Lower lobe of right lung (tissue), 2 donors: ENCODE data around the gene SZRD1. TPM values are rescaled to one million over a fixed set of nuclear protein-coding genes. Genes with fewer than 3 reads are reported as not detected.
A peak's percentile ranks its signal among the peaks of the same experiment; 100 is the strongest.

Experiments
- ATAC-seq, 2 donors: fragments of 200-7000 bp; cut with Tn5 transposase; one replicate each; pipeline ENCODE4 v1.9.1; 2020 to 2022; ENCODE audit warnings: mild to moderate bottlenecking in 2 of 2, moderate library complexity in 2 of 2
- DNase-seq: peaks from one replicate; pipeline ENCODE4 v3.0.0-alpha.2; 2020
- H3K27ac ChIP-seq: fragments of 200-600 bp; one replicate; pipeline ENCODE4 v1.8.0; 2022
- H3K27me3 ChIP-seq: fragments of 200-600 bp; one replicate; pipeline ENCODE4 v1.8.0; 2022; ENCODE audit warnings: low read depth
- H3K36me3 ChIP-seq: fragments of 200-600 bp; one replicate; pipeline ENCODE4 v1.8.0; 2022; ENCODE audit warnings: mild to moderate bottlenecking
- H3K4me1 ChIP-seq: fragments of 200-600 bp; one replicate; pipeline ENCODE4 v1.8.0; 2022
- H3K4me3 ChIP-seq: fragments of 200-600 bp; one replicate; pipeline ENCODE4 v1.8.0; 2022; ENCODE audit warnings: mild to moderate bottlenecking
- H3K9me3 ChIP-seq: fragments of 200-600 bp; one replicate; pipeline ENCODE4 v1.8.0; 2022
- intact Hi-C: fragments of 100-400 bp; cut with DNase I; formaldehyde crosslinking; loops from one replicate; pipeline ENCODE4 v1.11.0; 2022
- total RNA-seq: library from RNA; stranded (reverse); fragmentation: NEBNext Ultra II Directional; extraction: Animal tissue kit (Norgen Biotek cat#: 25700); gene quantifications from one replicate; pipeline ENCODE4 v1.2.1, GENCODE V29; 2021
- TF ChIP-seq, protein P1 (sequence below): fragments of 200-600 bp; IDR thresholded peaks from one replicate; pipeline ENCODE4 v1.8.0; 2022; ENCODE audit warnings: antibody characterized with exemption, mild to moderate bottlenecking
- donor health status: DM: no; HTN: yes; CAD: no; lungs with severe emphysema.

Gene SZRD1
- total RNA-seq, 1 donor from 2014 or later, result 111 TPM

DNA sequence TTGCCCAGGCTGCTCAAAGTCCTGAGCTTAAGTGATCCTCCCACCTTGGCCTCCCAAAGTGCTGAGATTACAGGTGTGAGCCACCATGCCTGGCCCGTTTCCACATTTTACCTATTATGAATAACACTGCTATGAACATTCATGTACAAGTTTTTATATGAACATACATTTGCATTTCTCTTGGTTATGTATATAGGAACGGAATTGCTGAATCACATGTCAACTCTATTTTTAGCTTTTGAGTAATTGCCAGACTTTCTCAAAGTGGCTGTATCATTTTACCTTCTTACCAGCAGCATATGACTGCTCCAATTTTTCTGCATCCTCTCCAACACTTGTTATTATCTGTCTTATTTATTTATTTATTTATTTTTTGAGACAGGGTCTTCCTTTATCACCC lies 67.5 kb downstream of the SZRD1 start:
- Histone ChIP-seq H3K27me3 (no peaks in the 10 kb centered on the region), H3K4me3 (no peak overlapping the region), H3K4me1 (peaks cover 8% of the 10 kb centered on the region), H3K36me3 (no peaks in the 10 kb centered on the region), H3K27ac (no peak overlapping the region), H3K9me3 (no peaks in the 10 kb centered on the region)
- TF ChIP-seq, protein P1, sequence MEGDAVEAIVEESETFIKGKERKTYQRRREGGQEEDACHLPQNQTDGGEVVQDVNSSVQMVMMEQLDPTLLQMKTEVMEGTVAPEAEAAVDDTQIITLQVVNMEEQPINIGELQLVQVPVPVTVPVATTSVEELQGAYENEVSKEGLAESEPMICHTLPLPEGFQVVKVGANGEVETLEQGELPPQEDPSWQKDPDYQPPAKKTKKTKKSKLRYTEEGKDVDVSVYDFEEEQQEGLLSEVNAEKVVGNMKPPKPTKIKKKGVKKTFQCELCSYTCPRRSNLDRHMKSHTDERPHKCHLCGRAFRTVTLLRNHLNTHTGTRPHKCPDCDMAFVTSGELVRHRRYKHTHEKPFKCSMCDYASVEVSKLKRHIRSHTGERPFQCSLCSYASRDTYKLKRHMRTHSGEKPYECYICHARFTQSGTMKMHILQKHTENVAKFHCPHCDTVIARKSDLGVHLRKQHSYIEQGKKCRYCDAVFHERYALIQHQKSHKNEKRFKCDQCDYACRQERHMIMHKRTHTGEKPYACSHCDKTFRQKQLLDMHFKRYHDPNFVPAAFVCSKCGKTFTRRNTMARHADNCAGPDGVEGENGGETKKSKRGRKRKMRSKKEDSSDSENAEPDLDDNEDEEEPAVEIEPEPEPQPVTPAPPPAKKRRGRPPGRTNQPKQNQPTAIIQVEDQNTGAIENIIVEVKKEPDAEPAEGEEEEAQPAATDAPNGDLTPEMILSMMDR, result no peak
- DNase-seq, result no peak
- ATAC-seq, result no peak
- intact Hi-C loops, result no loop called here

GRCh38 chr1:16436946-16437474 lies 70.0 kb downstream of the SZRD1 start, which contains the start of gene SPATA21:
SPATA21 (minus strand) TSS chr1:16437424; CDS start chr1:16431371, 6,053 bp downstream.
- Histone ChIP-seq H3K9me3 (no peaks in the 10 kb centered on the region), H3K36me3 (no peaks in the 10 kb centered on the region), H3K27ac (no peak within 1 kb of the TSS), H3K4me1 (peaks cover 22% of the 10 kb centered on the region), H3K27me3 (no peaks in the 10 kb centered on the region), H3K4me3 (no peak within 1 kb of the TSS)
- intact Hi-C loops, result no loop called here
- TF ChIP-seq, protein P1, result no peak
- DNase-seq (no peak), ATAC-seq (no peak)

DNA sequence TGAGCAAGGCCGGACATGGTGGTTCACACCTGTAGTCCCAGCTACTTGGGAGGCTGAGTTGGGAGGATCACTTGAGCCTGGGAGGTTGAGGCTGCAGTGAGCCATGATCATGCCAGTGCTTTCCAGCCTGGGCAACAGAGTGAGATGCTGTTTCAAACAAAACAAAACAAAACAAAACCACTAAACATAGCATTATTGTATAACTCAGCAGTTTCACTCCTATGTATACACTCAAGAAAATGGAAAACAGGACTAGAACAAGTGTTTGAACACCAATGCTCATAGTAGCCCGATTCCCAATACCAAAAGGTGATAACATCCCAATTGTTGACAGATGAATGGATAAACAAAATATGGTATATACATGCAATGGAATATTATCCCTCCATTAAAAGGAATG lies 71.5 kb downstream of the SZRD1 start:
- no peak overlapping the region for H3K4me3 ChIP-seq
- peaks cover 12% of the 10 kb centered on the region for H3K36me3 ChIP-seq
- H3K9me3 ChIP-seq, result no peaks in the 10 kb centered on the region
- peaks cover 30% of the 10 kb centered on the region for H3K4me1 ChIP-seq
- DNase-seq (no peak), ATAC-seq (no peak)
- TF ChIP-seq, protein P1, result no peak
- no peaks in the 10 kb centered on the region for H3K27me3 ChIP-seq
- no peak overlapping the region for H3K27ac ChIP-seq
- intact Hi-C loops, result no loop called here

DNA sequence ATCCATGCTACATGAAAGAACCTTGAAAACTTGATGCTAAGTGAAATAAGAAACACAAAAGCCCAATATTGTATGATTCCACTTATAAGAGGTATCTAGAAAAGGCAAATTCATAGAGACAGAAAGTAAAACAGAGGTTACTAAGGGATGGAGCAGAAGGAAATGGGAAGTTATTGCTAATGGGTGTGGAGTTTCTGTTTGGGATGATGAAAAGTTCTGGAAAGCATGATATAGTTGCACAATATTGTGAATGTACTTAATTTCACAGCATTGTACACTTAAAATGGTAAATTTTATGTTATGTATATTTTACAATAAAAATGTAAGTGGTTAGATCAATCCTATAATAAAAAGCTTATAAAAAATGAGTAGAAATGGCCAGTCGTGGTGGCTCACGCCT lies 71.9 kb downstream of the SZRD1 start:
- H3K4me1 ChIP-seq, result peaks cover 34% of the 10 kb centered on the region
- H3K27ac ChIP-seq, result no peak overlapping the region
- ATAC-seq (no peak), DNase-seq (no peak)
- no peaks in the 10 kb centered on the region for H3K9me3 ChIP-seq
- peaks cover 16% of the 10 kb centered on the region for H3K36me3 ChIP-seq
- H3K27me3 ChIP-seq, result no peaks in the 10 kb centered on the region
- TF ChIP-seq, protein P1, result no peak
- H3K4me3 ChIP-seq, result no peak overlapping the region
- intact Hi-C loops, result no loop called here

DNA sequence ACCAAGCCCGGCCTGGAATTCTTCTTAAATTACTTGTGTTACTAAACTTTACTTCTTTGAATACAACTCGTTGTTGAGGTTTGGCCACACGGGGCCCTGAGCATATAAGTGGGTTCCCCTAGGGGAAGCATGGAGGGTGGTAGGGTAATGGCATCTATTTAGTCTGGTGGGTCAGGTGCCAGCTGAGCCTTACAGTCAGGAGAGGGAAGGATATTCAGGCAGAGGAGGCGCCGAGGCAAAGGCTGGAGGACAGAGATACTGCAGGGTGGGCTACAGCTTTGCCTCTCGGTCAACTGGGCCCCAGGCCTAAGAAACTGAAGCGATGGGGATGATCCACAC lies 73.1 kb downstream of the SZRD1 start:
- ATAC-seq, result peak in 1 of 2 donors; percentile 9
- no peak for DNase-seq
- Histone ChIP-seq H3K4me3 (peak overlapping the region; percentile 100), H3K9me3 (no peaks in the 10 kb centered on the region), H3K36me3 (peaks cover 27% of the 10 kb centered on the region), H3K27me3 (no peaks in the 10 kb centered on the region), H3K27ac (peak overlapping the region; percentile 89), H3K4me1 (peaks cover 45% of the 10 kb centered on the region)
- TF ChIP-seq, protein P1, result no peak
- intact Hi-C loops, result no loop called here
